ENCODE measurements around the gene HAT1. TPM values are rescaled to one million over a fixed set of nuclear protein-coding genes. Genes with fewer than 3 reads are reported as not detected.

Gene HAT1
- total RNA-seq, 2 donors from 2014 or later, result 58.1 to 74.6 TPM

GRCh38 chr2:171958475-171958874 lies 36.2 kb downstream of the HAT1 start:
- no peak for TF ChIP-seq CTCF (conservative IDR thresholded peaks at IDR 0.05)
- no peak overlapping the region for H3K9ac ChIP-seq (ENCODE audit: extremely low read depth, low read length, poor library complexity, severe bottlenecking)
- H3K9me3 ChIP-seq (ENCODE audit: control insufficient read depth, low read length), result no peaks in the 10 kb centered on the region
- Mint-ChIP-seq H3K9me3 (no peaks in the 10 kb centered on the region), H3K4me3 (no peak overlapping the region), H3K36me3 (ENCODE audit: low read depth) (peaks cover 10% of the 10 kb centered on the region), H3K4me1 (no peaks in the 10 kb centered on the region), H3K27me3 (ENCODE audit: insufficient read depth) (no peaks in the 10 kb centered on the region), H3K27ac (no peak overlapping the region)
- no peak overlapping the region for H3K27ac ChIP-seq (ENCODE audit: low read depth, low read length)
- WGBS, 2 experiments (ENCODE audit: insufficient coverage in 1 of 2, insufficient read length in 1 of 2), result 100% methylated on average over 2 to 3 of the region's 3 CpGs
- no peaks in the 10 kb centered on the region for H3K4me1 ChIP-seq (ENCODE audit: control insufficient read depth, insufficient read depth, low read length)
- H3K36me3 ChIP-seq (ENCODE audit: control insufficient read depth, insufficient read depth, low read length), result peaks cover 7% of the 10 kb centered on the region
- no peak for DNase-seq
- H3K4me3 ChIP-seq (ENCODE audit: low read length), result no peak overlapping the region
- H3K27me3 ChIP-seq (ENCODE audit: control insufficient read depth, insufficient read depth, low read length, poor library complexity, severe bottlenecking), result no peaks in the 10 kb centered on the region

GRCh38 chr2:171959998-171960397 lies 37.7 kb downstream of the HAT1 start:
- H3K4me1 ChIP-seq (ENCODE audit: control insufficient read depth, insufficient read depth, low read length), result no peaks in the 10 kb centered on the region
- H3K27ac Mint-ChIP-seq, result no peak overlapping the region
- H3K9ac ChIP-seq (ENCODE audit: extremely low read depth, low read length, poor library complexity, severe bottlenecking), result no peak overlapping the region
- no peaks in the 10 kb centered on the region for H3K27me3 ChIP-seq (ENCODE audit: control insufficient read depth, insufficient read depth, low read length, poor library complexity, severe bottlenecking)
- no peaks in the 10 kb centered on the region for H3K4me1 Mint-ChIP-seq
- H3K36me3 Mint-ChIP-seq (ENCODE audit: low read depth), result peaks cover 2% of the 10 kb centered on the region
- no peak for TF ChIP-seq CTCF (conservative IDR thresholded peaks at IDR 0.05)
- H3K27ac ChIP-seq (ENCODE audit: low read depth, low read length), result no peak overlapping the region
- peaks cover 2% of the 10 kb centered on the region for H3K36me3 ChIP-seq (ENCODE audit: control insufficient read depth, insufficient read depth, low read length)
- no peak overlapping the region for H3K4me3 Mint-ChIP-seq
- no peaks in the 10 kb centered on the region for H3K27me3 Mint-ChIP-seq (ENCODE audit: insufficient read depth)
- no peak for DNase-seq
- no peak overlapping the region for H3K4me3 ChIP-seq (ENCODE audit: low read length)
- no peaks in the 10 kb centered on the region for H3K9me3 ChIP-seq (ENCODE audit: control insufficient read depth, low read length)
- 90 to 93% methylated on average over 1 to 2 of the region's 2 CpGs for WGBS, 2 experiments (ENCODE audit: insufficient coverage in 1 of 2, insufficient read length in 1 of 2)
- no peaks in the 10 kb centered on the region for H3K9me3 Mint-ChIP-seq

GRCh38 chr2:171960570-171960969 lies 38.3 kb downstream of the HAT1 start:
- no peaks in the 10 kb centered on the region for H3K27me3 ChIP-seq (ENCODE audit: control insufficient read depth, insufficient read depth, low read length, poor library complexity, severe bottlenecking)
- H3K9me3 ChIP-seq (ENCODE audit: control insufficient read depth, low read length), result no peaks in the 10 kb centered on the region
- Mint-ChIP-seq H3K4me1 (no peaks in the 10 kb centered on the region), H3K36me3 (ENCODE audit: low read depth) (no peaks in the 10 kb centered on the region), H3K27me3 (ENCODE audit: insufficient read depth) (no peaks in the 10 kb centered on the region), H3K27ac (peak overlapping the region; percentile 64), H3K4me3 (no peak overlapping the region), H3K9me3 (no peaks in the 10 kb centered on the region)
- 93 to 96% methylated on average over 3 of the region's 3 CpGs for WGBS, 2 experiments (ENCODE audit: insufficient coverage in 1 of 2, insufficient read length in 1 of 2)
- H3K9ac ChIP-seq (ENCODE audit: extremely low read depth, low read length, poor library complexity, severe bottlenecking), result no peak overlapping the region
- no peak for TF ChIP-seq CTCF (conservative IDR thresholded peaks at IDR 0.05)
- no peaks in the 10 kb centered on the region for H3K4me1 ChIP-seq (ENCODE audit: control insufficient read depth, insufficient read depth, low read length)
- no peak overlapping the region for H3K4me3 ChIP-seq (ENCODE audit: low read length)
- H3K27ac ChIP-seq (ENCODE audit: low read depth, low read length), result no peak overlapping the region
- no peak for DNase-seq
- peaks cover 1% of the 10 kb centered on the region for H3K36me3 ChIP-seq (ENCODE audit: control insufficient read depth, insufficient read depth, low read length)

Data from endodermal cell (in vitro differentiated cells).